ENCODE data around the gene SNX1.

SNX1 gene

GRCh38 chr15:64092864-64093626 is 2.7 kb upstream of the SNX1 start:
- Histone ChIP-seq H3K4me1 (peaks cover 8% of the 10 kb centered on the region), H3K27me3 (no peaks in the 10 kb centered on the region), H3K36me3 (peaks cover 9% of the 10 kb centered on the region), H3K4me3 (ENCODE audit: low read depth, low read length) (peak overlapping the region; percentile 95), H3K9me3 (no peaks in the 10 kb centered on the region)
- DNase-seq, result peak; percentile 56
- TF ChIP-seq CTCF (IDR thresholded peaks at IDR 0.05; ENCODE audit: low read depth, low read length), result peak; percentile 22

DNA sequence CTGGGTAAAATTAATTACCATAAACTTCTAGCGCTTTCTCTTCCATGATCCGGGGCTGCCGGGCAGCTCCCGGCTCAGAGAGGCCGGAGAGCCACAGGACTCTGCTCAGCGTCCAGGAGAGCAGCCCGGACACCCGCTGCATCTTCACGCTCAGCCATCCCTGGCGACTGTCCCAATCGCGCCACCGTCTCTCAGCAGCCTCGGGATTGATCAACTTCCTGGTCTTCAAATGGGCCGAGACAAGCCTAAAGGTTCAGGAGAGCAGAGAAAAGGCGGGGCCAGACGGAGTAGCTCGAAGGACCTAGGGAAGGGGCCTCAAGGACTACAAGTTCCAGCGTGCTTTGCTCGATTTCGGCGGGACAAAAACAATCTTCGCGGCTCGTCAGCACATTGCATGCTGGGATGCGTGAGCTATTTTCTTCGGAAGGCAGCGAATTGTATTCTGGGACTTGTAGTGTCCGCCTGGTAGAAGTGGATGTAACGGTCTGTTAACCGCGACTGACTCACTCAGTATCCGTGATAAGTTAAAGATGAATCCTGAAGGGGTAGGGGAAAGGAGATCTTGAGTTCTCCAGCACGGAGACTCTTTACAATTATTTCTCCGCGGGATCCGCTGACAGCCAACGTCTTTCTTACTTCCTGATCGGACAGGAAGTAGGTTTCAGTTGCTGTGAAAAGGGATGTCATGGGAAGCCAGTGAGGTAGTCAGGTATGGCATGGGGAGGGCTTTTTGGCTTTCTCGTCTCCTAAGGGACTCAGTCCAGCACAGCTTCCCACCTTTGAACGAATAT is 2.0 kb upstream of the SNX1 start, which contains the start of gene CIAO2A:
TSS of gene CIAO2A (minus strand) at position 212 of the 791 bp plus-strand sequence. CDS start at position 142, 70 bp downstream.
- Histone ChIP-seq H3K9me3 (no peaks in the 10 kb centered on the region), H3K36me3 (peaks cover 3% of the 10 kb centered on the region), H3K27me3 (no peaks in the 10 kb centered on the region), H3K4me1 (peaks cover 8% of the 10 kb centered on the region), H3K4me3 (ENCODE audit: low read depth, low read length) (peak within 1 kb of the TSS; percentile 95)
- peak; percentile 95 for DNase-seq
- no peak for TF ChIP-seq CTCF (IDR thresholded peaks at IDR 0.05; ENCODE audit: low read depth, low read length)

GRCh38 chr15:64095431-64095794 is 369 bp upstream of the SNX1 start:
- Histone ChIP-seq H3K27me3 (no peaks in the 10 kb centered on the region), H3K36me3 (peaks cover 3% of the 10 kb centered on the region; the same call in 1 of the 2 replicates), H3K4me3 (ENCODE audit: low read depth, low read length) (peak overlapping the region; percentile 87), H3K4me1 (peaks cover 8% of the 10 kb centered on the region), H3K9me3 (no peaks in the 10 kb centered on the region)
- no peak for DNase-seq
- no peak for TF ChIP-seq CTCF (IDR thresholded peaks at IDR 0.05; ENCODE audit: low read depth, low read length)

DNA sequence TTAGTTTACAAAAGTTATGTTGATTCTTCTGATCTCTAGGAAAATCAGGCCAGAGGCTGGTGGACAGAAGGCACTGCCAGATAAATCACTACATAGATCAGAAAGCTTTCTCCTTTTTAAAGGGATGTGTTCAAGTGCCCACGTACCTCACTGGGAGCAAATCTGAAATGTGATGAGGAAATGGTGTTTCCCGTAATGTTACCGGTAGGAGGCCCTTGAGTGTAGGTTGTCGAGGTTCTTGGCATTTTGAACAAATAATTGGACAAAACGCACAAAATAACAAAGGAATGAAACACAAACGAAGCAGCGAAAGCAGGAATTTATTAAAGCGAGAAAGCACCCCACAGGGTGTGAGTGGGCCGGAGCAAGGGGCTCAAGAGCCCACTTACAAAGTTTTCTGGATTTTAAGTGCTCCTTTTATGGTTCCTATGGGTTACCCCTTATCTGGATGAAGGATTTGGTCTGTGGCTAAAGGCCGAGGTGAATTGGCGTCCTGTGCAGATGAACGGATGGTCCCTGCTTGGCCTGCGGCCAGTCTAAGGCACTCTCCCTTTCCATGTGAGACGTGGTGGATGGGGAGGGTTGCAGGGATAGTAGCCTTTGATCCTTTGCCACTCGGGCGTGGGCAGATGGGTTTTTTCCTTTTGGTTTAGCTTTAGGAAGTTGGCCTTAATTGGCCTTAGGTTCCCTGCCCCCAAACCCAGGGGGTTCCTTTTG is 1.0 kb downstream of the SNX1 start:
- Histone ChIP-seq H3K4me3 (ENCODE audit: low read depth, low read length) (peak overlapping the region; percentile 87), H3K27me3 (no peaks in the 10 kb centered on the region), H3K4me1 (peaks cover 8% of the 10 kb centered on the region), H3K36me3 (peaks cover 3% of the 10 kb centered on the region; the same call in 1 of the 2 replicates), H3K9me3 (no peaks in the 10 kb centered on the region)
- peak; percentile 38 for DNase-seq
- TF ChIP-seq CTCF (IDR thresholded peaks at IDR 0.05; ENCODE audit: low read depth, low read length), result peak; percentile 31

- Histone ChIP-seq H3K27me3 (no peaks in the 10 kb centered on the region), H3K36me3 (peaks cover 3% of the 10 kb centered on the region; the same call in 1 of the 2 replicates), H3K9me3 (no peaks in the 10 kb centered on the region), H3K4me1 (peaks cover 3% of the 10 kb centered on the region; the same call in 1 of the 2 replicates), H3K4me3 (ENCODE audit: low read depth, low read length) (no peak overlapping the region)
- no peak for DNase-seq
- no peak for TF ChIP-seq CTCF (IDR thresholded peaks at IDR 0.05; ENCODE audit: low read depth, low read length)
Measured at GRCh38 chr15:64099379-64099778, 3.6 kb downstream of the SNX1 start.
